Measurements from ENCODE around the gene KEAP1. TPM values are rescaled to one million over a fixed set of nuclear protein-coding genes. Genes with fewer than 3 reads are reported as not detected.
A peak's percentile ranks its signal among the peaks of the same experiment; 100 is the strongest.
"Not testable (repeated sequence)": the region's sequence is repeated elsewhere in the genome, so short reads cannot be mapped to it uniquely, and the experiment has no call there.

Gene KEAP1
- total RNA-seq, 2 donors from 2014 or later = 65.2 to 70.7 TPM

DNA sequence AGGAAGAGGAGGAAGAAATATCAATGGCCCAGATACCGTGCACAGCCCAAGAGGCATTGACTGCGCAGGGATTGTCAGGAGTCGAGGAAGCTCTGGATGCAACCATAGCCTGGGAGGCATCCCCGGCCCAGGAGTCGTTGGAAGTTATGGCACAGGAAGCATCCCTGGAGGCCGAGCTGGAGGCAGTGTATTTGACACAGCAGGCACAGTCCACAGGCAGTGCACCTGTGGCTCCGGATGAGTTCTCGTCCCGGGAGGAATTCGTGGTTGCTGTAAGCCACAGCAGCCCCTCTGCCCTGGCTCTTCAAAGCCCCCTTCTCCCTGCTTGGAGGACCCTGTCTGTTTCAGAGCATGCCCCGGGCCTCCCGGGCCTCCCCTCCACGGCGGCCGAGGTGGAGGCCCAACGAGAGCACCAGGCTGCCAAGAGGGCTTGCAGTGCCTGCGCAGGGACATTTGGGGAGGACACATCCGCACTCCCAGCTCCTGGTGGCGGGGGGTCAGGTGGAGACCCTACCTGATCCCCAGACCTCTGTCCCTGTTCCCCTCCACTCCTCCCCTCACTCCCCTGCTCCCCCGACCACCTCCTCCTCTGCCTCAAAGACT, 36.0 kb downstream of the KEAP1 start:
- Mint-ChIP-seq H3K4me3 (no peak overlapping the region), H3K9me3 (no peaks in the 10 kb centered on the region), H3K36me3 (ENCODE audit: insufficient read depth in 2 of 2) (peaks cover 0 to 4% of the 10 kb centered on the region in 2 donors), H3K27ac (no peak overlapping the region), H3K27me3 (ENCODE audit: low read depth) (peaks cover 10% of the 10 kb centered on the region), H3K4me1 (ENCODE audit: low read depth) (peaks cover under 1% of the 10 kb centered on the region)
- ATAC-seq (replicated peaks in 1 of 2) (no peak), DNase-seq (no peak)

GRCh38 chr19:10464456-10464855, 38.7 kb downstream of the KEAP1 start:
- no peak overlapping the region for H3K4me3 Mint-ChIP-seq
- H3K4me1 Mint-ChIP-seq (ENCODE audit: low read depth) = peaks cover 6% of the 10 kb centered on the region
- DNase-seq (no peak), ATAC-seq (replicated peaks in 1 of 2) (no peak)
- H3K9me3 Mint-ChIP-seq = no peaks in the 10 kb centered on the region
- no peak overlapping the region for H3K27ac Mint-ChIP-seq
- peaks cover 10% of the 10 kb centered on the region for H3K27me3 Mint-ChIP-seq (ENCODE audit: low read depth)
- peaks cover 0 to 4% of the 10 kb centered on the region in 2 donors for H3K36me3 Mint-ChIP-seq (ENCODE audit: insufficient read depth in 2 of 2)

GRCh38 chr19:10462557-10462956, 40.6 kb downstream of the KEAP1 start:
- H3K4me3 Mint-ChIP-seq = no peak overlapping the region
- no peaks in the 10 kb centered on the region for H3K9me3 Mint-ChIP-seq
- H3K4me1 Mint-ChIP-seq (ENCODE audit: low read depth) = peaks cover 6% of the 10 kb centered on the region
- ATAC-seq (replicated peaks in 1 of 2) (no peak), DNase-seq (no peak)
- H3K27ac Mint-ChIP-seq = no peak overlapping the region
- H3K36me3 Mint-ChIP-seq (ENCODE audit: insufficient read depth in 2 of 2) = peaks cover 0 to 4% of the 10 kb centered on the region in 2 donors
- peaks cover 10% of the 10 kb centered on the region for H3K27me3 Mint-ChIP-seq (ENCODE audit: low read depth)

DNA sequence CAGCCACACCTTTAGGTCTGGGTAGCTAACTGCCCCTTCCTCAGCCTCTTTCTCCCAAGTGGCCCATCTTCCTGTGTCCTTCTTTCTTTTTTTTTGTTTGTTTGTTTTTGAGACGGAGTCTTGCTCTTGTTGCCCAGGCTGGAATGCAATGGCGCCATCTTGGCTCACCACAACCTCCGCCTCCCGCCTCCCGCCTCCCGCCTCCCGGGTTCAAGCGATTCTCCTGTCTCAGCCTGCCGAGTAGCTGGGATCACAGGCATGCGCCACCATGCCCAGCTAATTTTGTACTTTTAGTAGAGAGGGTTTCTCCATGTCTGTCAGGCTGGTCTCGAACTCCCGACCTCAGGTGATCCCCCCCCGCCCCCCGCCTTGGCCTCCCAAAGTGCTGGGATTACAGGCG, 41.1 kb downstream of the KEAP1 start:
- H3K4me1 Mint-ChIP-seq (ENCODE audit: low read depth); H3K9me3 Mint-ChIP-seq; H3K27ac Mint-ChIP-seq; H3K36me3 Mint-ChIP-seq (ENCODE audit: insufficient read depth in 2 of 2); DNase-seq; ATAC-seq (replicated peaks in 1 of 2): not testable (repeated sequence)
- Mint-ChIP-seq H3K27me3 (ENCODE audit: low read depth) (peaks cover 10% of the 10 kb centered on the region), H3K4me3 (peak overlapping the region; percentile 41 to 78)

- no peaks in the 10 kb centered on the region for H3K9me3 Mint-ChIP-seq
- DNase-seq = peak; percentile 95
- no peak overlapping the region for H3K27ac Mint-ChIP-seq
- peaks cover 0 to 4% of the 10 kb centered on the region in 2 donors for H3K36me3 Mint-ChIP-seq (ENCODE audit: insufficient read depth in 2 of 2)
- peaks cover 10% of the 10 kb centered on the region for H3K27me3 Mint-ChIP-seq (ENCODE audit: low read depth)
- peaks cover 6% of the 10 kb centered on the region for H3K4me1 Mint-ChIP-seq (ENCODE audit: low read depth)
- H3K4me3 Mint-ChIP-seq = peak overlapping the region; percentile 32 to 78
- ATAC-seq (replicated peaks in 1 of 2) = peak; percentile 98 to 99
These were observed 41.9 kb downstream of the KEAP1 start for GRCh38 chr19:10461047-10461949.

DNA sequence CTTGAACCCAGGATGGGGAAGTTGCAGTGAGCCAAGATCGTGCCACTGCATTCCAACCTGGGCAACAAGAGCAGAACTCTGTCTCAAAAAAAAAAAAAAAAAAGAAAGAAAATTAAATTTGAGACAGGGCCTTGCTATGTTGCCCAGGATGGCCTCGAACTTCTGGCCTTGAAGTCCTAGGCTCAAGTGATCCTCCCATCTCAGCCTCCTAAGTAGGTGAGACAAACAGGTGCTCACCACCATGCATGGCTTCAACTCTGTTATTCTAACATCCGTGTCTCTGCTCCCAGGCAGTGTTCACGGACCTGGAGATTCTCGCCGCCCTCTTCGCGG, 42.5 kb downstream of the KEAP1 start:
- H3K9me3 Mint-ChIP-seq = no peaks in the 10 kb centered on the region
- peaks cover 10% of the 10 kb centered on the region for H3K27me3 Mint-ChIP-seq (ENCODE audit: low read depth)
- H3K4me1 Mint-ChIP-seq (ENCODE audit: low read depth) = peaks cover 6% of the 10 kb centered on the region
- peaks cover 0 to 4% of the 10 kb centered on the region in 2 donors for H3K36me3 Mint-ChIP-seq (ENCODE audit: insufficient read depth in 2 of 2)
- no peak overlapping the region for H3K27ac Mint-ChIP-seq
- ATAC-seq (replicated peaks in 1 of 2) (no peak), DNase-seq (no peak)
- peak overlapping the region in 1 of 2 donors; percentile 57 for H3K4me3 Mint-ChIP-seq

GRCh38 chr19:10458733-10459132, 44.4 kb downstream of the KEAP1 start:
- peaks cover 12% of the 10 kb centered on the region for H3K27me3 Mint-ChIP-seq (ENCODE audit: low read depth)
- ATAC-seq (replicated peaks in 1 of 2); H3K4me1 Mint-ChIP-seq (ENCODE audit: low read depth): not testable (repeated sequence)

GRCh38 chr19:10454267-10454666, 48.9 kb downstream of the KEAP1 start:
- H3K27me3 Mint-ChIP-seq (ENCODE audit: low read depth) = peaks cover 14% of the 10 kb centered on the region
- ATAC-seq (replicated peaks in 1 of 2) (no peak), DNase-seq (no peak)
- no peaks in the 10 kb centered on the region for H3K36me3 Mint-ChIP-seq (ENCODE audit: insufficient read depth in 2 of 2)
- H3K27ac Mint-ChIP-seq = no peak overlapping the region
- H3K4me1 Mint-ChIP-seq (ENCODE audit: low read depth) = peaks cover 8% of the 10 kb centered on the region
- no peaks in the 10 kb centered on the region for H3K9me3 Mint-ChIP-seq
- no peak overlapping the region for H3K4me3 Mint-ChIP-seq

More at GRCh38 chr19:10458733-10459132, 44.4 kb downstream of the KEAP1 start:
- H3K36me3 Mint-ChIP-seq (ENCODE audit: insufficient read depth in 2 of 2); H3K4me3 Mint-ChIP-seq; H3K9me3 Mint-ChIP-seq; H3K27ac Mint-ChIP-seq; DNase-seq: not testable (repeated sequence)

DNA sequence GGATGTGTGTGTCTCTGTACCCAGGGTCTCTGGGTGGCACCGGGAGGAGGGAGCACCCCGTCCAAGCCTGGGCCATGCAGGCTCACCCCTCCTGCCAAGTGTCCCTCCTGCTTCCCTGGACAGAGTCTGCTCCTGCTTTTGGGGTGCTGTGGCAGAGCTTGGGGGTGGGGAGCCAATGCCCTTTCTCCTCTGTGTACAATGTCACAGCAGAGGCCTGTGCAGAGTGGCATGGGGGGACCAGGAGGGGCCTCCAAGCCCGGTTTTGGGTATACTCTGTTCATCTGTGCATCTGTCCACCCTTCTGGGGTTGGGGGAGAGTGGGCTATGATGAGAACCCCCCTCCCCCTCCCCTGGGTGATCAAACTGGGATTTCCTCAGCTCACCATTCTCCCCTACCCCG, 49.3 kb downstream of the KEAP1 start:
- DNase-seq (no peak), ATAC-seq (replicated peaks in 1 of 2) (no peak)
- Mint-ChIP-seq H3K27me3 (ENCODE audit: low read depth) (peaks cover 14% of the 10 kb centered on the region), H3K36me3 (ENCODE audit: insufficient read depth in 2 of 2) (no peaks in the 10 kb centered on the region), H3K9me3 (no peaks in the 10 kb centered on the region), H3K4me3 (no peak overlapping the region), H3K4me1 (ENCODE audit: low read depth) (peaks cover 8% of the 10 kb centered on the region), H3K27ac (no peak overlapping the region)

- Mint-ChIP-seq H3K4me3 (no peak overlapping the region), H3K9me3 (no peaks in the 10 kb centered on the region), H3K4me1 (ENCODE audit: low read depth) (peaks cover 8% of the 10 kb centered on the region), H3K27ac (no peak overlapping the region), H3K27me3 (ENCODE audit: low read depth) (peaks cover 14% of the 10 kb centered on the region), H3K36me3 (ENCODE audit: insufficient read depth in 2 of 2) (no peaks in the 10 kb centered on the region)
- ATAC-seq (replicated peaks in 1 of 2) (no peak), DNase-seq (no peak)
These were observed 50.2 kb downstream of the KEAP1 start for GRCh38 chr19:10452726-10453618.

DNA sequence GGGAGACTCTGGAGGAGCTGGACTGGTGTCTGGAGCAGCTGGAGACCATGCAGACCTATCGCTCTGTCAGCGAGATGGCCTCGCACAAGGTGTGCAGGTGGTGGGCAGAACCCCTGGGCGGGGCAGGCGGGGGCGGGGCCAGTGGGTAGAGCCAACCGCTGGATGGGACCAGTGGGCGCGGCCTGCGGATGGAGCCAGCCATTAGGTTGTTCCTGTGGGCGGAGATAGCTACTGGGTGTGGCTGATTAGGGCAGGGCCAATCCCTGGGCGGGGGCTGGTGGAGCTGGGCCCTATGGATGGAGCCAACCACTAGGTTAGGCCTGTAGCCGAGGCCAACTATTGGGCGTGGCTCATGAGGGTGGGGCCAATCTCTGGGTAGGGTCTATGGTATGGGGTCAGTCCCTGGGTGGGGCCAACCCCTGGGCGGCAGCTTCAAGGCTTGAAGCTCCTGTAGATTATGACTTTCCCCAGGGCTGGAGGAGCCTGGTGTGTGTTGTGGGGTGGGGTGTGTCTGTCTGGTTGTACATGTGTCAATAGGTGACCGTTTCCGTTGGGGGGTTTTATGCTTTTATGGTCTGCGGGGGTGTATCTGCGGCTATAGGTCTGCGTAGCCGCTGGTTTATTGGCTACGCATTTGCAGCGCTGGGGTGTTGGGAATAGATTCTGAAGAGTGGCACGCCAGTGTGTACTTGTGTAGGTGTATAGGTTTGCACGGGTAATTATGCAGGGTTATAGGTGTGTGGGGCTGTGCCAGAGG, 52.1 kb downstream of the KEAP1 start:
- H3K4me1 Mint-ChIP-seq (ENCODE audit: low read depth) = peaks cover 8% of the 10 kb centered on the region
- H3K27ac Mint-ChIP-seq = no peak overlapping the region
- no peak overlapping the region for H3K4me3 Mint-ChIP-seq
- H3K36me3 Mint-ChIP-seq (ENCODE audit: insufficient read depth in 2 of 2) = no peaks in the 10 kb centered on the region
- DNase-seq (no peak), ATAC-seq (replicated peaks in 1 of 2) (peak; percentile 17 to 27)
- no peaks in the 10 kb centered on the region for H3K9me3 Mint-ChIP-seq
- peaks cover 14% of the 10 kb centered on the region for H3K27me3 Mint-ChIP-seq (ENCODE audit: low read depth)

GRCh38 chr19:10450191-10450852, 52.8 kb downstream of the KEAP1 start:
- ATAC-seq (replicated peaks in 1 of 2) (no peak), DNase-seq (no peak)
- H3K9me3 Mint-ChIP-seq = no peaks in the 10 kb centered on the region
- no peak overlapping the region for H3K4me3 Mint-ChIP-seq
- no peak overlapping the region for H3K27ac Mint-ChIP-seq
- peaks cover 14% of the 10 kb centered on the region for H3K27me3 Mint-ChIP-seq (ENCODE audit: low read depth)
- H3K36me3 Mint-ChIP-seq (ENCODE audit: insufficient read depth in 2 of 2) = no peaks in the 10 kb centered on the region
- H3K4me1 Mint-ChIP-seq (ENCODE audit: low read depth) = peaks cover 8% of the 10 kb centered on the region

All from activated T-cell treated with anti-CD3 and anti-CD28 coated beads, Interleukin-2, amount 50 U/mL, for 72 hours (primary cell).